DMS 273 (cell line): ENCODE results near the gene ATP2A3.

ENCODE experiments used
- DNase-seq: peaks from one replicate; lab custom pipeline; 2025; ENCODE audit not compliant: unreplicated experiment; lab: John Stamatoyannopoulos, UW

The ATP2A3 gene

GRCh38 chr17:3964203-3965117 is at the start of gene ATP2A3:
Gene ATP2A3 (minus strand): TSS chr17:3964437. CDS start chr17:3964291, 146 bp downstream.
- DNase-seq = peak; percentile 49

GRCh38 chr17:4010754-4011153 is 46.5 kb upstream of the ATP2A3 start:
- no peak for DNase-seq

- no peak for DNase-seq
Measured at GRCh38 chr17:4009186-4009785, 45.0 kb upstream of the ATP2A3 start.

- DNase-seq = no peak
Measured at GRCh38 chr17:4008441-4009185, 44.4 kb upstream of the ATP2A3 start.

- DNase-seq = peak; percentile 9
Measured at GRCh38 chr17:4008082-4008435, 43.8 kb upstream of the ATP2A3 start.

- DNase-seq = no peak
Measured at GRCh38 chr17:4007346-4008081, 43.3 kb upstream of the ATP2A3 start.

GRCh38 chr17:4006745-4007211 is 42.5 kb upstream of the ATP2A3 start:
- DNase-seq = no peak

GRCh38 chr17:4006165-4006589 is 41.9 kb upstream of the ATP2A3 start:
- DNase-seq = no peak

- DNase-seq = no peak
Measured at GRCh38 chr17:4005296-4006164, 41.3 kb upstream of the ATP2A3 start.

- peak; percentile 80 for DNase-seq
Measured at GRCh38 chr17:4004517-4005295, 40.5 kb upstream of the ATP2A3 start.

GRCh38 chr17:4003501-4004421 is 39.5 kb upstream of the ATP2A3 start:
- no peak for DNase-seq

- DNase-seq = no peak
Measured at GRCh38 chr17:4003131-4003500, 38.9 kb upstream of the ATP2A3 start.

- no peak for DNase-seq
Measured at GRCh38 chr17:4001048-4001590, 36.9 kb upstream of the ATP2A3 start.

GRCh38 chr17:3998436-3998835 is 34.2 kb upstream of the ATP2A3 start:
- DNase-seq = no peak

- no peak for DNase-seq
Measured at GRCh38 chr17:3995067-3995466, 30.8 kb upstream of the ATP2A3 start.

- DNase-seq = no peak
Measured at GRCh38 chr17:3994221-3994576, 30.0 kb upstream of the ATP2A3 start.

GRCh38 chr17:3993493-3994220 is 29.4 kb upstream of the ATP2A3 start:
- no peak for DNase-seq
